ENCODE results near the gene HOXD10. TPM values are rescaled to one million over a fixed set of nuclear protein-coding genes. Genes with fewer than 3 reads are reported as not detected.

The HOXD10 gene
- total and polyA plus RNA-seq, 2 of the 13 experiments (the other 11 are each of a cell fraction or from before 2014, with no cell fraction given): not detected

GRCh38 chr2:176140513-176141317 lies 24.1 kb downstream of the HOXD10 start (continued):
- TF ChIP-seq ZNF101 (CRISPR knock-in tag; IDR thresholded peaks at IDR 0.05; ENCODE audit: borderline replicate concordance, low read depth) (no peak), ZNF616 (CRISPR knock-in tag; IDR thresholded peaks at IDR 0.05; ENCODE audit: low read depth) (no peak), GLI4 (CRISPR knock-in tag; IDR thresholded peaks at IDR 0.05; ENCODE audit: borderline replicate concordance) (no peak), ZNF766 (CRISPR knock-in tag; IDR thresholded peaks at IDR 0.05; ENCODE audit: borderline replicate concordance) (no peak), ARID2 (CRISPR knock-in tag; IDR thresholded peaks at IDR 0.05; ENCODE audit: borderline replicate concordance) (0 out of 2 replicates have a peak, but pooled peaks have one; percentile 53), ERF (CRISPR knock-in tag; IDR thresholded peaks at IDR 0.05) (peak; percentile 87), ZNF704 (CRISPR knock-in tag; IDR thresholded peaks at IDR 0.05; ENCODE audit: borderline replicate concordance) (peak; percentile 72; the same call in 1 of the 2 replicates), IKZF4 (CRISPR knock-in tag; IDR thresholded peaks at IDR 0.05; ENCODE audit: borderline replicate concordance, low read depth, not compliant biosample characterization) (peak; percentile 96), AFF4 (CRISPR knock-in tag; IDR thresholded peaks at IDR 0.05) (no peak), CERS6 (CRISPR knock-in tag; IDR thresholded peaks at IDR 0.05) (no peak), TARDBP (CRISPR knock-in tag; IDR thresholded peaks at IDR 0.05) (peak; percentile 33; the same call in 1 of the 2 replicates), ZBTB1 (CRISPR knock-in tag; IDR thresholded peaks at IDR 0.05; ENCODE audit: borderline replicate concordance) (no peak), ZBTB10 (CRISPR knock-in tag; IDR thresholded peaks at IDR 0.05; ENCODE audit: borderline replicate concordance) (peak; percentile 57; the same call in 1 of the 2 replicates), KLF15 (CRISPR knock-in tag; IDR thresholded peaks at IDR 0.05; ENCODE audit: borderline replicate concordance) (0 out of 2 replicates have a peak, but pooled peaks have one; percentile 39), ZFX (CRISPR knock-in tag; IDR thresholded peaks at IDR 0.05; ENCODE audit: low read depth) (peak; percentile 68; the same call in 1 of the 2 replicates)

Data from HepG2 (cell line).